Measurements from ENCODE around the gene LDB1. TPM values are rescaled to one million over a fixed set of nuclear protein-coding genes. Genes with fewer than 3 reads are reported as not detected.

The LDB1 gene
- total and polyA plus RNA-seq, 2 of the 13 experiments (the other 11 are each of a cell fraction or from before 2014, with no cell fraction given) = 17.2 to 45.5 TPM

- TF ChIP-seq TRAFD1 (CRISPR knock-in tag; IDR thresholded peaks at IDR 0.05; ENCODE audit: borderline replicate concordance) = no peak
- TF ChIP-seq FOXC1 (CRISPR knock-in tag; IDR thresholded peaks at IDR 0.05; ENCODE audit: borderline replicate concordance) = no peak
- peak; percentile 65; the same call in 1 of the 2 replicates for TF ChIP-seq MYNN (CRISPR knock-in tag; IDR thresholded peaks at IDR 0.05; ENCODE audit: low read depth)
- no peak for TF ChIP-seq ZNF775 (CRISPR knock-in tag; IDR thresholded peaks at IDR 0.05; ENCODE audit: borderline replicate concordance)
- TF ChIP-seq, protein P1, sequence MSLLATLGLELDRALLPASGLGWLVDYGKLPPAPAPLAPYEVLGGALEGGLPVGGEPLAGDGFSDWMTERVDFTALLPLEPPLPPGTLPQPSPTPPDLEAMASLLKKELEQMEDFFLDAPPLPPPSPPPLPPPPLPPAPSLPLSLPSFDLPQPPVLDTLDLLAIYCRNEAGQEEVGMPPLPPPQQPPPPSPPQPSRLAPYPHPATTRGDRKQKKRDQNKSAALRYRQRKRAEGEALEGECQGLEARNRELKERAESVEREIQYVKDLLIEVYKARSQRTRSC (CRISPR knock-in tag; IDR thresholded peaks at IDR 0.05; ENCODE audit: low read depth) = no peak
- TF ChIP-seq ZNF343 (CRISPR knock-in tag; IDR thresholded peaks at IDR 0.05) = peak; percentile 69; the same call in 1 of the 2 replicates
- TF ChIP-seq ZSCAN25 (CRISPR knock-in tag; IDR thresholded peaks at IDR 0.05) = no peak
- TF ChIP-seq, protein P2, sequence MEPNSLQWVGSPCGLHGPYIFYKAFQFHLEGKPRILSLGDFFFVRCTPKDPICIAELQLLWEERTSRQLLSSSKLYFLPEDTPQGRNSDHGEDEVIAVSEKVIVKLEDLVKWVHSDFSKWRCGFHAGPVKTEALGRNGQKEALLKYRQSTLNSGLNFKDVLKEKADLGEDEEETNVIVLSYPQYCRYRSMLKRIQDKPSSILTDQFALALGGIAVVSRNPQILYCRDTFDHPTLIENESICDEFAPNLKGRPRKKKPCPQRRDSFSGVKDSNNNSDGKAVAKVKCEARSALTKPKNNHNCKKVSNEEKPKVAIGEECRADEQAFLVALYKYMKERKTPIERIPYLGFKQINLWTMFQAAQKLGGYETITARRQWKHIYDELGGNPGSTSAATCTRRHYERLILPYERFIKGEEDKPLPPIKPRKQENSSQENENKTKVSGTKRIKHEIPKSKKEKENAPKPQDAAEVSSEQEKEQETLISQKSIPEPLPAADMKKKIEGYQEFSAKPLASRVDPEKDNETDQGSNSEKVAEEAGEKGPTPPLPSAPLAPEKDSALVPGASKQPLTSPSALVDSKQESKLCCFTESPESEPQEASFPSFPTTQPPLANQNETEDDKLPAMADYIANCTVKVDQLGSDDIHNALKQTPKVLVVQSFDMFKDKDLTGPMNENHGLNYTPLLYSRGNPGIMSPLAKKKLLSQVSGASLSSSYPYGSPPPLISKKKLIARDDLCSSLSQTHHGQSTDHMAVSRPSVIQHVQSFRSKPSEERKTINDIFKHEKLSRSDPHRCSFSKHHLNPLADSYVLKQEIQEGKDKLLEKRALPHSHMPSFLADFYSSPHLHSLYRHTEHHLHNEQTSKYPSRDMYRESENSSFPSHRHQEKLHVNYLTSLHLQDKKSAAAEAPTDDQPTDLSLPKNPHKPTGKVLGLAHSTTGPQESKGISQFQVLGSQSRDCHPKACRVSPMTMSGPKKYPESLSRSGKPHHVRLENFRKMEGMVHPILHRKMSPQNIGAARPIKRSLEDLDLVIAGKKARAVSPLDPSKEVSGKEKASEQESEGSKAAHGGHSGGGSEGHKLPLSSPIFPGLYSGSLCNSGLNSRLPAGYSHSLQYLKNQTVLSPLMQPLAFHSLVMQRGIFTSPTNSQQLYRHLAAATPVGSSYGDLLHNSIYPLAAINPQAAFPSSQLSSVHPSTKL (CRISPR knock-in tag; IDR thresholded peaks at IDR 0.05) = peak; percentile 47
- TF ChIP-seq ZNF335 (CRISPR knock-in tag; IDR thresholded peaks at IDR 0.05) = peak; percentile 72; the same call in 1 of the 2 replicates
- TF ChIP-seq NFATC3 (CRISPR knock-in tag; IDR thresholded peaks at IDR 0.05) = no peak
- no peak for TF ChIP-seq DZIP1 (CRISPR knock-in tag; IDR thresholded peaks at IDR 0.05)
- TF ChIP-seq SALL1 (CRISPR knock-in tag; IDR thresholded peaks at IDR 0.05) = peak; percentile 87
- TF ChIP-seq, protein P3, sequence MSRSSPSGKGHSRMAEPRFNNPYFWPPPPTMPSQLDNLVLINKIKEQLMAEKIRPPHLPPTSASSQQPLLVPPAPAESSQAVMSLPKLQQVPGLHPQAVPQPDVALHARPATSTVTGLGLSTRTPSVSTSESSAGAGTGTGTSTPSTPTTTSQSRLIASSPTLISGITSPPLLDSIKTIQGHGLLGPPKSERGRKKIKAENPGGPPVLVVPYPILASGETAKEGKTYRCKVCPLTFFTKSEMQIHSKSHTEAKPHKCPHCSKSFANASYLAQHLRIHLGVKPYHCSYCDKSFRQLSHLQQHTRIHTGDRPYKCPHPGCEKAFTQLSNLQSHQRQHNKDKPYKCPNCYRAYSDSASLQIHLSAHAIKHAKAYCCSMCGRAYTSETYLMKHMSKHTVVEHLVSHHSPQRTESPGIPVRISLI (CRISPR knock-in tag; IDR thresholded peaks at IDR 0.05; ENCODE audit: borderline replicate concordance) = no peak
- TF ChIP-seq SYNCRIP (IDR thresholded peaks at IDR 0.05; ENCODE audit: insufficient read depth, low read depth, low read length) = no peak
- TF ChIP-seq SRY (CRISPR knock-in tag; IDR thresholded peaks at IDR 0.05) = peak; percentile 80; the same call in 1 of the 2 replicates
- TF ChIP-seq ZNF589 (CRISPR knock-in tag; conservative IDR thresholded peaks at IDR 0.05) = peak; percentile 89
- TF ChIP-seq ZFP41 (CRISPR knock-in tag; IDR thresholded peaks at IDR 0.05; ENCODE audit: borderline replicate concordance) = no peak
- TF ChIP-seq ZNF431 (CRISPR knock-in tag; IDR thresholded peaks at IDR 0.05; ENCODE audit: borderline replicate concordance, low read depth) = no peak
Observed at GRCh38 chr10:102151774-102152544, 31.8 kb upstream of the LDB1 start, which contains the start of gene NOLC1 (continued).
